CD4-positive, alpha-beta T cell treated with Interleukin-17A for 4 hours (primary cell): ENCODE measurements around the gene LBX1.

Experiments
- DNase-seq: peaks from one replicate; pipeline ENCODE4 v3.0.0-alpha.2; 2020; ENCODE audit warnings: mixed read lengths

The LBX1 gene

GRCh38 chr10:101224910-101225823, 4.1 kb downstream of the LBX1 start:
- DNase-seq = no peak

- DNase-seq = no peak
Observed at GRCh38 chr10:101224060-101224909, 5.0 kb downstream of the LBX1 start.

GRCh38 chr10:101223274-101224059, 5.8 kb downstream of the LBX1 start:
- no peak for DNase-seq

- no peak for DNase-seq
Observed at GRCh38 chr10:101222683-101223273, 6.5 kb downstream of the LBX1 start.

GRCh38 chr10:101221963-101222531, 7.2 kb downstream of the LBX1 start:
- DNase-seq = no peak

GRCh38 chr10:101221549-101221948, 7.7 kb downstream of the LBX1 start:
- DNase-seq = no peak

GRCh38 chr10:101219946-101220451, 9.3 kb downstream of the LBX1 start:
- DNase-seq = no peak

- no peak for DNase-seq
Observed at GRCh38 chr10:101219139-101219945, 9.9 kb downstream of the LBX1 start.

GRCh38 chr10:101218351-101219138, 10.7 kb downstream of the LBX1 start:
- DNase-seq = no peak

- DNase-seq = no peak
Observed at GRCh38 chr10:101217450-101218281, 11.6 kb downstream of the LBX1 start.

- no peak for DNase-seq
Observed at GRCh38 chr10:101217044-101217425, 12.2 kb downstream of the LBX1 start.

- peak; percentile 29 for DNase-seq
Observed at GRCh38 chr10:101216207-101217043, 12.8 kb downstream of the LBX1 start.

- no peak for DNase-seq
Observed at GRCh38 chr10:101215397-101216206, 13.7 kb downstream of the LBX1 start.

- DNase-seq = peak; percentile 84
Observed at GRCh38 chr10:101214446-101215396, 14.5 kb downstream of the LBX1 start.

- no peak for DNase-seq
Observed at GRCh38 chr10:101208543-101208942, 20.7 kb downstream of the LBX1 start.

GRCh38 chr10:101207026-101207425, 22.2 kb downstream of the LBX1 start:
- no peak for DNase-seq
